A204.1 (cell line): ENCODE measurements around the gene GDF11.

Source experiments
- FAIRE-seq: peaks from 2 replicates; lab custom pipeline; 2012; peaks lifted over from hg19 to GRCh38; lab: Jason Lieb, UNC

Gene GDF11

DNA sequence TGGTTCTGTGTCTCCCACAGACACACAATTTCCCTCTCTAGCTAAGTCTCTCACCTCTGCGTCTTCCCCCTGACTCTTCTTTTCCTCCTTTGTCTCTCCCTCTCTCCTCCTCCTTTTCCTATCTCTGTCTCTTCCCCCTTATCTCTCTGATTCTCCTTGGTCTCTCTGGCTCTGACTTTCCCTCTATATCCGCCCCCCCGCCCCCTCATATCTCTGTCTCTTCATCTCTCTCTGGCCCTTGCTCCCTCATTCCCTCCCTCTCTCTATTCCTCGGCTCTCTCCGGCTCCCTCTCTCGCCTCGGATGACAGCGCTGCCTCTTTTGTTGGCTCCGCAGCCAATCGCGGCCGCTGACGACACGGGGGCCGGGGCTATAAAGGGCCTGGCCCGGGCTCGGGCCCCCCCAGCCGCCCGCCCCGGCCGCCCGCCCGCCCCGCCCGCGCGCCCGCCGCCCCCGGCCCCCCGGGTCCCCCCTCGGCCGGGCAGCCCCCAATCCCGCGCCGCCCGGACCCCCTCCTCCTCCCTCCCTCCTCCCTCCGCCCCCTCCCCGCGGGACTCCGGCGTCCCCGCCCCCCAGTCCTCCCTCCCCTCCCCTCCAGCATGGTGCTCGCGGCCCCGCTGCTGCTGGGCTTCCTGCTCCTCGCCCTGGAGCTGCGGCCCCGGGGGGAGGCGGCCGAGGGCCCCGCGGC is at the start of gene GDF11:
GDF11 (plus strand) TSS at position 404 of the 687 bp plus-strand sequence; CDS start at position 599, 195 bp downstream.
- no peak for FAIRE-seq

GRCh38 chr12:55693323-55694187 is 49.4 kb upstream of the GDF11 start:
- no peak for FAIRE-seq

DNA sequence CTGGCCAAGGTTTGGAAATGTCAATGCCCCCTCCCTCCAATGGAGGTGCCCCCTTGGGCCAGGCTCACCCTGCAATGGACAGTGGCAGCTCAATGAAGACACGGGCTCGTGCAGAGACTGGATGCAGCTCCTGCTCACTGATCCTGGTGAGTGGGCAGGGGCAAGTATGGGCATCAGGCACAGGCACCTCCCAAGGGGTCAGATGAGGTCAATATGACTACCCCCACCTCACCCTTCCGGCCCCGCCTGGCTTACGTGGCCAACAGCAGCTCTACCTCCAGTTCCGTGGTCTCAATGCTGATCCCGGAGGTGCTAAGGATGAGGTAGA is 48.8 kb upstream of the GDF11 start:
- no peak for FAIRE-seq

DNA sequence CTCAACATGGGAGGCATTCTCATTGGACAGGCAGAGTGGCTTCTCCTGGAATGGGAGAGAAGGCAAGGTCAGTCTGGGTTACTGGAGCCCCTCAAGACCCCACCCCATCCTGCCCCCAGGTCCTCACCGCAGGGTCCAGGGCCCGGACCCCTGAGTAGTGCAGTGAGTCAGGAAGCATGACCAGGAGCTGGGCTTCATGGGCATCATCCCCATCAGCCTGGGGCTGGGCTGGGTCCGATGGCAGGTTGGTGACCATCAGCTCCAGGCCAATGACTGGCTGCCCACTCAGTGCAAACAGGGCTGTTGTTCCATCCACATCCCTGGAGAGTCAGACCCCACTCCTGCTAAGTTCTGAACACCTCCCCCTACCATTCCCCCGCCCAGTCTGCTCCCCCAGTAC is 48.3 kb upstream of the GDF11 start:
- no peak for FAIRE-seq

- FAIRE-seq = no peak
Measured at GRCh38 chr12:55695349-55695748, 47.6 kb upstream of the GDF11 start.

GRCh38 chr12:55696141-55696540 is 46.8 kb upstream of the GDF11 start:
- no peak for FAIRE-seq

GRCh38 chr12:55696796-55697462 is 46.0 kb upstream of the GDF11 start:
- FAIRE-seq = no peak

GRCh38 chr12:55697686-55698085 is 45.2 kb upstream of the GDF11 start:
- FAIRE-seq = no peak

DNA sequence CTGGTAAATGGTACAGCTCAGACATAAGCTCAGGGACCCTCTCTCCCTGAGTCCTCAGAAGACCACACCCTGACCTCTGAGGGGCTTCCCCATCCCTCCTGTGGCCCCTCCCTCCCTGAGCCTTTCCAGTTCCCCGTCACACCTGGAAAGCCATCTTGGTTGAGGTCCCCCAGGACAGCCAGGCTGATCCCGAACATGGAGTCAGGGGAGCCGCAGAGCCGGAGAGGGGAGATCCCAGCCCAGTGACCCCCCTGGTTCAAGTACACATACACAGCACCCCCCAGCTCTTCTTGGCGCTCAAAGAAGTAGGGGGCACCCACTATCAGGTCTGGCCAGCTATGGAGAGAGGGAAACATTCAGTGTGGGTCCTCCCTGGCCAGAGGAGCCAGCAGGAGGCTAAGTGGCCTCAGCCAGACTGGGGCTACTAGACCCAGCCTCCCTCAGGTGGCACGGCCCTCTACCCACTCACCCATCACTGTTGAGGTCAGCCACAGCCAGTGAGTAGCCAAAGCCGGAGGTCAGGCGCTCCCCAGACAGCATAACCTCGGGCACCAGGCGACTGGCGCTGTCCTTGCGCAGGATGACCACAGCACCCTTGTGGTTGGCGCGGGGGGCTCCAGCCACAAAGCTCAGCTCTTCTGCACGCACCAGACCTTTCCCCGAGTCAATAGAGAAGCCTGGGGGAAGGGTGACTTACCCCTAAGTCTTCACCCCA is 44.5 kb upstream of the GDF11 start:
- no peak for FAIRE-seq

DNA sequence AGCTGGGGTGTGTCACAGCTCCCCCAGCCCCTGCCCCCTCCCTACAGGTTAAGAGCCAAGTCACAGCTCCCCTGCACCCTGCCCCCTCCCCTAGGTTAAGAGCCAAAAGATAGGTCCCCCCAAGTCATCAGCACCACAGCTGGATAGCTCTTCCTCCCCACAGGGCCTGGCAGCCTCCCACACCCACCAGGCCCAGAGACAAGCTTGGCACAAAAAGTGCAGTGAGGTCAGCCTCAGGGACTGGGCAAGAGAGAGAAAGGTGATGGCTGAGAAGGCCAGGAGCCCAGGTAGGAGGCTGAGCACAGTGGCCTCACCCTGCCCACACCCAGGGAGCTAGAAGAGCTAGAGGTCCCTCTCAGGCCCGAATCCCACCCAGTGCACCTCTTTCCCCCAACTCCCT is 44.0 kb upstream of the GDF11 start:
- FAIRE-seq = no peak

GRCh38 chr12:55699471-55700055 is 43.4 kb upstream of the GDF11 start:
- no peak for FAIRE-seq

GRCh38 chr12:55700255-55701018 is 42.5 kb upstream of the GDF11 start:
- no peak for FAIRE-seq

DNA sequence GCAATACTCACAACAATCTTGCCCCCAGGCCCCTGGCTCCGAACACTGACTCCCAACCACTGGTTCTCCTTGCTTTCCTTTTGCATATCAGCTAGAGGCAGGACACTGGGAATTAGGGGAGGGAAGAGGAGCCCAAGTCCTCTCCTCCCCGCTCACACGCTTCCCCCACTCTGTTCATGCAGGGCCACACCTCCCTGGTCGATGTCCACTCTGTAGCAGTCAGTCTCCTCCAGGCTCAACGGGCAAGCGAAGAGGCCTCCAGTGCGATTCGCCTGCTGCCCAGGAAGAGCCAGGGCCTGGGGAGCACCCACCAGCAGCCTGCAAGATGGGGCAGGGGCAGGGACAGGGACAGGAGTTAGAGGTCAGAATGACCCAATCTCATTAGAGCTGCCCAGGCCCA is 40.1 kb upstream of the GDF11 start:
- FAIRE-seq = no peak

- FAIRE-seq = no peak
Measured at GRCh38 chr12:55703288-55703687, 39.6 kb upstream of the GDF11 start.

DNA sequence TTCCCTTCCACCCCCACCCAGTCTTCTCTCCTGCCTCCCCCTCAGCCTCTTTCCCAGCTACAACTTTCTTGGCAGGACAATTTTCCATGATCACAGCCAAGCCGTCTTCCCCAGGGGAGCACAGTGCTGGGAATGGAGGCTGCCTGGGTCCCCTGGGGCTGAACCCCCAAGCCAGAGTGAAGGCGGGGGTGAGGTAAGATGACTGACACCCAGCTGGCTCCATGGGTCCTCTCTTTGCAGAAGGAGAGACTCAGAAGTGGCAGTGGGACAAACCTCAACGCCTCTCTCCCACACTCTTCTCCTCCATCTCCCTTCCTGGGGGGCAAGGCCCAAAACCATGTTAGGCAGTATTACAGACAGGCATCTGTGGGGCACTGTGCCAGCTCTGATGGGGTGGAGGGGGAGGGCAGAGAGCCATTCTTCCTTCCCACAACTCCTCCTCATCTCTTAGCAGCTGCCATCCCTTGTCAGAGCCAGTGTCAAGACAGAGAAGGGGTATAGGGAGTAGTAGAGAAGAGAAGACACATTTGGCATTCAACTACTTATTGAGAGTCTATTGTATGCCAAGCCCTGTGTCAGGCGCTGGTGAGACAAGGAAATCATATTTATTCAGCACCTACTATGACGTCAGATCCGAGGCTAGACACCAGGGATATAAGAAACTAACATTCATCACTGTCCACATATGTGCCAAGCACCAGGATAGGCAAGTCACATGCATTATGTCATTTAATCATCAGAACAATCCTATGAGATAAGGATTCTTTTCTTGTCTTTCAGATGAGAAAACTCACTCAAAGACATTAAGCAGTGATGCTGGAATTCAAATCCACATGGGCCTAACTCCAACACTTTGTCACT is 38.8 kb upstream of the GDF11 start:
- no peak for FAIRE-seq

DNA sequence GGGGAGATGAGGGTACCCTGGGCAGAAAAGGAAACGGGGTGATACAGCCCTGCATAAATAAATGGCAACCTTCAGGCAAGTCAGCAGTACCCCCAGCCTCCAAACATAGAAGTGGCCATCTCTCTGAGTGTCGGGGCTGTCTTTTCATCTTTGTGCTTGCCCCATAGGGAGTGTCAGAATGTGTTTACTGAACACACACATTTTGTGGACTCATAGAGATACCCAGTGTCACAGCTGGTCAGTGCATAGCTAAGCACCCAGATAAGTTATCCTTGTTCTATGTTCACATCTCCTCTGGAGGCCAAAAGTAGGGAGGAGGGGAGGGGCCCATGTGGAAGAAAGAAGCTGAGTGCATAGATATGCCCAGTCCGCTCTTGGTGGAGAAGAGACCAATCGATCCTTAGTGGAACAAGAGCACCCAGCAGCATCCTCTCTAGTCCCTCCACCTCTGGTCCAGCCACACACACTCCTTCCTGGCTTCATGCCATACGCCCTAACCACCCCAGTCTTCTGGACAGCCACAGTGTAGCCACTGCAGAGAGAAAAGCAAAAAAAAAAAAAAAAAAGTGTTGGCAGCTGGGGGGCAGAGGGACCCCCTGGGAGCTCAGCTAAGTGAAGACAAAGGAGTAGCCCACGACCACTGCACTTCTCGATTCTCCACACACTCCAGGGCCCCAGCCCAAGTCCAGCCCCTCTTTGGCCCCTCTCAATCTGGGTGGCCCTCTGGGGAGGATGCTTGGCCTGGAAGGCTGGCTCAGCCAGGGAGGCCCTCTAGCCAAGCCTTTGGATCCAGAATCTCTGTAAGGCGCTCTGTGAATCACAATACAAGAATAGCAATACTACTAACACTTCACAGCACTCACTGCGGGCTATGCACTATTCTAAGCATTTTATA is 37.9 kb upstream of the GDF11 start:
- FAIRE-seq = no peak

- FAIRE-seq = no peak
Measured at GRCh38 chr12:55705782-55706402, 37.0 kb upstream of the GDF11 start.

DNA sequence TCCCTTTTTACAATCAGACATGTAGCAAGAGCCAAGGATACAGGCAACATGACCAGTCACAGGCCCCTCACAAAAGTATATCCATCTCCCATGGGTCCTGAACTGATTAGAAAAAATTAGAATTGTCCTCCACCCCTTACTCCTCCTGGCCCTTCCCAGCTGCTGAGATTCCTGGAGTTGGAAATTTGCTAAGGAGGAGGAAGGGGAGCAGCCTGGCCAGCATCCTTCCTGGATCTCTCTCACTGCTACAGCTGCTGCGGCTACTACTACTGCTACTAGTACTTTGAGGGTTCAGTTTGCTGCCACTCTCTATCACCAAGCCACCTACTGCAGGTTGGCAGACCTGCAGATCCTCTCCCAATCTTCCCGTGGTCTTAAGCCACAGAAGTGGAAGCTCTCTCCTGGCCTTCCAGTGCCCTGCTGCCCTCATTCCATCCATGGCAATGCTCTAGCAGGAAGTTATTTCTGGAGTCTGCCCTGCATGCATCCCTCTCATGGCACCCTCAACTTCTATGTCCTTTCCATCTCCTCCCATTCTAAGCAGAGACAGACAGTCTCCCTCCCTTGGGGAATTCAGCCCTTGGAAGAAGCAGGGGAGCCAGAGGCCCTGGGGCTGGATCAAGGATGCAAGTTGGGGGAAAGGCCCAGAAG is 36.2 kb upstream of the GDF11 start:
- no peak for FAIRE-seq
